Effector CD4-positive, alpha-beta T cell (primary cell): ENCODE measurements around the gene RTN4RL2. TPM values are rescaled to one million over a fixed set of nuclear protein-coding genes. Genes with fewer than 3 reads are reported as not detected.

Source experiments
- DNase-seq: peaks from one replicate; pipeline ENCODE4 v3.0.0-alpha.2; 2020
- total RNA-seq: gene quantifications from one replicate; lab custom pipeline; 2026; lab: John Stamatoyannopoulos, UW

The RTN4RL2 gene
- total RNA-seq, result not detected

GRCh38 chr11:57460022-57460757 is at the start of gene RTN4RL2:
RTN4RL2 (plus strand) TSS chr11:57460528; CDS start chr11:57460866, 338 bp downstream.
- DNase-seq, result no peak

GRCh38 chr11:57413681-57414080 is 46.6 kb upstream of the RTN4RL2 start:
- no peak for DNase-seq

DNA sequence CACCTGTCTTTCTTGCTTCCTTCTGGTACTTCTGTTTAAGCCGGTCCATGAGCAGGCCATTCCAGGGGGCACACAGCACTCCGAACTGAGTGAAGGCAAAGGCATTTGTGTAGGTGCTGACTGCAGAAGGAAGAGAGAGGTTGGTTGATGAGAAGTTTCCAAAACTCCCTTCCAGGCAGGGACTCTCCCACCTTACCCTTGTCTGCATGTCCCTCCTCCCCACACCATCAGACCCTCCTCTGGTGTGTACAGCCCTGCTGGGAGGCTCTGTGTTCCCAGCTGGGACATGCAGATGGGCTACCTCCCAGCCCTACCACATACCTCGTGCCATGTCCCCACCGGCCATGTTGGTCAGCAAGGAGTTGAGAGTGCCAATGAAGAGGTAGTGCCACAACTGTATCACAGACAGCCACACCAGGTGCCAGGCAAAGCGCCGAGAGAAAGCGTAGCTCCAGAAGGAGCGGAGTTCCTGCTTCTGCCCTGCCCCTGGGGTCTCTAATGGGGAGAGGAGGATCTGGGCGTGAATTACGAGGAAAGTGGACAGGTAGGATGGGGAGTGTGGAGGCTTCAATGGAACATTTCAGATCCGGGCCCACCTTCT is 45.6 kb upstream of the RTN4RL2 start:
- no peak for DNase-seq

DNA sequence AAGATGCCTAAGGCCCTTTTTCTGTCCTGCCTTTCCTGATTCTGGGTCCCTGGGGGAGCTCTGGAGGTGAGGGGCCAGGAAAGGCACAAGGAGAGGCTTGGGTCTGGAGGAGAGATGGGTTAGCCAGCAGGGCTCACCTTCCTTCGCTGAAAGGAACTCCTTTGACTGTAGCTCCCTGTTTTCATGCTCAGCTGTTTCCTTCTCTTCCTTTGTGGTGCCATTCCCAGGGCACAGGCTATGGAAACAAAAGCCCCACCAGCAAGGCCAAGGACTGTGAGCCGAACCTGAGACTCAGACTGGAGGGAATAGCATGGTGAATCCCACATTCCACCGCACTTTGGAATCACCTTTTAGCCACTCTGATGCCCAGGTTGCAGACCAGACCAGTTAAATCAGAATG is 43.9 kb upstream of the RTN4RL2 start:
- DNase-seq, result no peak

DNA sequence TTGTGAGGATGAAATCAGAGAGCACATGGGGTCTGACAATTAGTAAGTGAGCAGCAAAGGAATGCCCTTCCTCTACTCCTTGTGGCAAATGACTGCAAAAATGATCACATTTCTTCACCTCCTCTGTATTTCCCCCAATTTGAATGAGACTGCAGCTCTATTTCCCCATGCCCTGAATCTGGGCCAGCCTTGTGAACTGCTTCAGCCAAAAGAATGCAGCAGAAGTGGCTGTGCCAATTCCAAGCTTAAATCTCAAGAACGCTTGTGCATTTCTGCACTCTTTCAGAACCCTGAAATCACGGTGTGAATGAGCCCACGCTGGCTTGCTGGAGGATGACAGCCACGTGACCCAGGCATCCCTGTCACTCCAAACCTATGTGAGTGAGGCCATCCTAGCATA is 43.3 kb upstream of the RTN4RL2 start:
- no peak for DNase-seq

DNA sequence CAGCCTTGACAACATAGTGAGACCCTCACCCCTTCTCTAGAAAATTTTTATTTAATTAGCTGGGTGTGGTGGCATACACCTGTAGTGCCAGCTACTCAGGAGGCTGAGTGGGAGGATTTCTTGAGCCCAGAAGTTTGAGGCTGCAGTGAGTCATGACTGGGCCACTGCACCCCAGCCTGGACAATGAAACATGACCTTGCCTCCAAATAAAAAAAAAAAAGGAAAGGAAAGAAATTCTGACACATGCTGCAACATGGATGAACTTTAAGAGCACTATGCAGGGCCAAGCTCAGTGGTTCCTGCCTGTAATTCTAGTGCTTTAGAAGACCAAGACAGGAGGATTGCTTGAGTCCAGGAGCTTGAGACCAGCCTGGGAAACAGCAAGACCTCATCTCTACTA is 42.2 kb upstream of the RTN4RL2 start:
- no peak for DNase-seq

GRCh38 chr11:57419146-57419545 is 41.2 kb upstream of the RTN4RL2 start:
- no peak for DNase-seq

DNA sequence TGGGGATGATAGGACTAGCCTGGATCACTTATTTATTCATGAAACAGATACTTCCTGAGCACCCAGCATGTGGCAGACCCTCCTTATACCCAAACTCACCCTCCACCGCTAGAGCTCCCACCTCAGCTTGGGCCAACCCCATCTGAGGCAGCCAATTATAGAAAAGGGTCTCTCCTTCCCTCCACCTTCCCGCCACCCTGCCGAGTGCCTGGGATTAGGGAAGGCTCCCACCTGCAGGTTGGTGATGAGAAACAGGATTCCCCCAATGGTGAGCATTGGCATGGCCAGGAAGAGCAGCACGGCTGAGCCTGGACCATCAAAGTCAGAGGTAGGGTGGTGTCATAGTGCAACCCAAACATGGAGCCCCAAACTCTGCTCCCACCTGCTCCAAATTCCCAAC is 39.3 kb upstream of the RTN4RL2 start:
- DNase-seq, result no peak

GRCh38 chr11:57421805-57422204 is 38.5 kb upstream of the RTN4RL2 start:
- DNase-seq, result no peak

- DNase-seq, result no peak
Observed at GRCh38 chr11:57422669-57423068, 37.7 kb upstream of the RTN4RL2 start.

- DNase-seq, result no peak
Observed at GRCh38 chr11:57424137-57424791, 36.1 kb upstream of the RTN4RL2 start.

GRCh38 chr11:57424792-57425564 is 35.4 kb upstream of the RTN4RL2 start:
- peak; percentile 73 for DNase-seq

- no peak for DNase-seq
Observed at GRCh38 chr11:57425565-57426438, 34.5 kb upstream of the RTN4RL2 start.

DNA sequence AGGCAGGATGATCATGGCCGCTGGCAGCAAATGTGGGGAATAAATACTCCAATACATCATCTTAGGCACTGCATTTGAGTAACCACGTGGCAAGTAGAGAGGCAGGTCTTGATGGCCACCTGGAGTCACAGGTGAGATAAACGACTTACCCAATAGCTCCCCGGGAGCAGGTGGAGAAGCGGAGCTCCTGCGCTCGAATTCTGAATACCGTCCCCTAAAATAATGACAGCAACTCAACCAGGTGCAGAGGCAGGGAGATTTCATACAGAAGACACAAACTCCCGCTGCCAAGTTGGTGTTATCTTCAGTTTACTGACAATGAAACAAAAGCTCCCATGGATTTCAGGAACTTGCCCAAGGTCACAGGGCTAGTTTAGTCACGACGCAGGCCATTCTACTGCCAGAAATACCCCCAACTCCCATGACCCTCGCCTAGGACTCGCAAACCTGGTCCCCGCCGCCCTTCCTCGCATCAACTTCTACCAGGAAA is 33.8 kb upstream of the RTN4RL2 start:
- no peak for DNase-seq

GRCh38 chr11:57426929-57427726 is 33.2 kb upstream of the RTN4RL2 start, which contains the start of gene SLC43A3:
SLC43A3 (minus strand) TSS chr11:57427121; CDS start chr11:57426172, 949 bp downstream.
- peak; percentile 34 for DNase-seq

GRCh38 chr11:57427727-57428082 is 32.6 kb upstream of the RTN4RL2 start:
- DNase-seq, result no peak

DNA sequence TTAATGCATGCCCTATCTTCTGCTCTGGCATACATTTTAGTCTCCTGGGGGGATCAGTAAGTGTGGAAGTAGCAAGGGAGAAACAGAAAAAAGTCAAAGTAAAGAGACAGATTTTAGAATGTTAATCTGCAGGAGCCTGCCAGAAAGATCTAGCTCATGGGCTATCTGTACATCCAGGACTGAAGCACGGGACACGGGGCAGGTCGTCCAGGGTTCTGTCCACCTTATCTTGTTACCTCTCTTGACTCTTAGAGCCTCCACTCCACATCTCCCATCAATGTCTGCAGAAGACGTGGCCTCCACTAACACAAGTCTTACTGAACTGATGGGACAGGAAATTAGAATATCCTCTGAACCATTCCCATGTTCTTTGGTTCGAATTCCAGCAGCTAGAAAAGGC is 31.7 kb upstream of the RTN4RL2 start:
- DNase-seq, result no peak

GRCh38 chr11:57429946-57430345 is 30.4 kb upstream of the RTN4RL2 start:
- no peak for DNase-seq

- DNase-seq, result no peak
Observed at GRCh38 chr11:57430952-57431351, 29.4 kb upstream of the RTN4RL2 start.

DNA sequence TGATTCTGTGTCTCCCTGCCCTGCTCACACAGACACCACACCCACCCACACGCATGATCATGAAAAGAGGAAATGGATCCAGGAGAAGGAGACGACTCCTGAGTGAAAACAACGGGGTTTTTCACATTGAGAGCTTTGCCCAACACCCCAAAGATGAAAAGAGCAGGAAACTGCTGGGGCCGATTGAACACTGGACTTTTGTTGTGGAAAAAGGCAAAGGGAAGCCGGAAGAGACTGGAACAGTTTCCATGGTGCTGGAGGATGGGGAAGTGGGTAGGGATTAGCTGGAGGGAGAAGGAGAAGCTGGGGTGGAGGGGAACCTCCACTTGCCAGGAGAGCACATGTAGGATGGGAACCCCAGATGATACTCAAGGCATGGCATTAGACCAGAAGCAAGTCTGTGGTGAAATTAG is 28.2 kb upstream of the RTN4RL2 start:
- DNase-seq, result no peak

DNA sequence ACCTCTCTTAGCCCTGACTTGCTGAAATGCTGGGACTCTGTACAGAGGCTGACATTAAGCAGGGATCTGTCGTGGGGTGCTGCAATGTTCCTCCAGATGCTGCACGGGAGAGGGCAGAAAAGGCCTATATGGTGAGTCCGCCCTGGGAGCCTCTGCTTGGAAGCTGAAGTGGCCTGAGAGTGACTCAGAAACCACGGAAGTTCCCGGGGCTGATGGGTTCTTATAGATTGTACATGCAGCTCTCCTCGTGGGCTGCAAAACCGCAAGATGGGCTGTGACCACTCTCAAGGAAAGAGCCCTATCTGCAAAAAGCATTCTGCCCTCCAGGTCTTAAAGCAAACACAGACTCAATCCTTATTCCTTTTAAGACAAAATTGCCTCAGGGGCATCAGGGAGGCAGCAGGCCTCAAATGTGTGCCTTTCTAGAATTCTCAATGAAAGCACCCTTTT is 27.6 kb upstream of the RTN4RL2 start:
- no peak for DNase-seq
